Endothelial cell of umbilical vein (primary cell): Measurements from ENCODE around the gene INTS2. TPM values are rescaled to one million over a fixed set of nuclear protein-coding genes. Genes with fewer than 3 reads are reported as not detected.

Experiments
- BruUV-seq: library from RNA; stranded (reverse); fragments of 400-500 nt; replicated peaks from 2 replicates; lab custom pipeline; 2021; lab: Mats Ljungman, UMichigan
- CTCF ChIA-PET: fragments of 300-600, 350-600 bp; sonication (Branson Sonifier 250); formaldehyde crosslinking; loops from one replicate; lab custom pipeline; 2021; ENCODE audit warnings: antibody characterized with exemption, inconsistent platforms; lab: Charles Lee
- POLR2A ChIA-PET: fragments of 300-600, 350-600 bp; sonication (Branson Sonifier 250); formaldehyde crosslinking; loops from one replicate; lab custom pipeline; 2021; ENCODE audit warnings: antibody characterized with exemption, inconsistent platforms; lab: Charles Lee
- DNase-seq: peaks from one replicate; pipeline ENCODE4 v3.0.0-alpha.2; 2011; ENCODE audit warnings: low read depth, low spot score
- FAIRE-seq: peaks from 2 replicates; lab custom pipeline; 2011; peaks lifted over from hg19 to GRCh38; lab: Jason Lieb, UNC
- H2AFZ ChIP-seq: 2 replicates; pipeline ENCODE4 v1.6.0; 2012; ENCODE audit warnings: low read depth, low read length, control low read depth, inconsistent platforms
- H3K27ac ChIP-seq: 2 replicates; pipeline ENCODE4 v1.5.1; 2011; ENCODE audit warnings: low read depth, mild to moderate bottlenecking, control low read depth, low read length, moderate library complexity; ENCODE audit not compliant: insufficient read depth
- H3K27me3 ChIP-seq, 2 experiments: 2 replicates each; pipeline versions ENCODE4 v1.6.0 to v1.6.1; 2011; ENCODE audit warnings: low read length in 2 of 2, mixed read lengths in 1 of 2; ENCODE audit not compliant: control insufficient read depth in 2 of 2, insufficient read depth in 2 of 2
- H3K36me3 ChIP-seq, 2 experiments: 2 replicates in 1 of 2; 3 replicates in 1 of 2; pipeline ENCODE4 v1.5.1; 2011; ENCODE audit warnings: low read length in 2 of 2, mild to moderate bottlenecking in 1 of 2, moderate library complexity in 1 of 2; ENCODE audit not compliant: control insufficient read depth in 2 of 2, insufficient read depth in 2 of 2; ENCODE audit errors: extremely low read depth in 1 of 2
- H3K4me1 ChIP-seq: 3 replicates; pipeline ENCODE4 v1.5.1; 2011; ENCODE audit warnings: mild to moderate bottlenecking, low read length; ENCODE audit not compliant: control insufficient read depth, insufficient read depth; ENCODE audit errors: extremely low read depth
- H3K4me2 ChIP-seq: 2 replicates; pipeline ENCODE4 v1.6.1; 2011; ENCODE audit warnings: low read length, control low read depth, mixed read lengths; ENCODE audit not compliant: insufficient read depth
- H3K4me3 ChIP-seq, 3 experiments: fragments of 200-600 bp in 1 of 3; sonication (generic), shearing (Covaris generic) in 1 of 3; replicated peaks in 1 of 3; 2 replicates each; pipeline ENCODE4 v1.5.1; 2011 to 2016; ENCODE audit warnings: control low read depth in 3 of 3, low read length in 3 of 3, mild to moderate bottlenecking in 2 of 3, inconsistent platforms in 1 of 3, low read depth in 1 of 3, moderate library complexity in 1 of 3; ENCODE audit not compliant: insufficient read depth in 1 of 3
- H3K79me2 ChIP-seq: 2 replicates; pipeline ENCODE4 v1.6.0; 2012; ENCODE audit warnings: low read length, inconsistent platforms; ENCODE audit not compliant: control insufficient read depth, insufficient read depth
- H3K9ac ChIP-seq: replicated peaks from 2 replicates; pipeline ENCODE3; 2011; ENCODE audit warnings: low read length, control low read depth; ENCODE audit not compliant: insufficient read depth; ENCODE audit errors: extremely low read depth
- H3K9me1 ChIP-seq: replicated peaks from 3 replicates; pipeline ENCODE4 v1.6.0; 2011; ENCODE audit warnings: mild to moderate bottlenecking, low read length; ENCODE audit not compliant: control insufficient read depth, insufficient read depth; ENCODE audit errors: extremely low read depth
- H3K9me3 ChIP-seq: replicated peaks from 2 replicates; pipeline ENCODE4 v1.5.1; 2012; ENCODE audit warnings: low read length, inconsistent platforms; ENCODE audit not compliant: control insufficient read depth, insufficient read depth
- H4K20me1 ChIP-seq: replicated peaks from 2 replicates; pipeline ENCODE3; 2011; ENCODE audit warnings: mild to moderate bottlenecking, low read length; ENCODE audit not compliant: control insufficient read depth, insufficient read depth; ENCODE audit errors: extremely low read depth
- CTCF ChIP-seq, 2 donors: IDR thresholded peaks; 1 replicate in 1 of 2; 2 replicates in 1 of 2; pipeline ENCODE4 v1.5.1; 2011; ENCODE audit warnings: low read length in 2 of 2, mild to moderate bottlenecking in 2 of 2, moderate library complexity in 2 of 2, control low read depth in 1 of 2, inconsistent platforms in 1 of 2, low read depth in 1 of 2; ENCODE audit not compliant: insufficient read depth in 1 of 2; ENCODE audit errors: extremely low read depth in 1 of 2
- EZH2 ChIP-seq: IDR thresholded peaks from 2 replicates; pipeline ENCODE4 v1.6.1; 2012; ENCODE audit warnings: borderline replicate concordance, low read depth, mild to moderate bottlenecking, moderate library complexity, low read length, inconsistent platforms; ENCODE audit not compliant: severe bottlenecking
- FOS ChIP-seq: IDR thresholded peaks from 2 replicates; pipeline ENCODE4 v1.6.1; 2011; ENCODE audit warnings: mild to moderate bottlenecking, low read length, moderate library complexity, borderline replicate concordance; ENCODE audit not compliant: insufficient read depth
- GATA2 ChIP-seq: IDR thresholded peaks from 2 replicates; pipeline ENCODE4 v1.7.0; 2011; ENCODE audit warnings: low read depth, mild to moderate bottlenecking, moderate library complexity, mixed read lengths, low read length; ENCODE audit not compliant: insufficient read length, insufficient read depth
- JUN ChIP-seq: IDR thresholded peaks from 2 replicates; pipeline ENCODE4 v1.6.1; 2011; ENCODE audit warnings: borderline replicate concordance, low read depth; ENCODE audit not compliant: insufficient read length, insufficient read depth
- MAX ChIP-seq: IDR thresholded peaks from 2 replicates; pipeline ENCODE4 v1.6.1; 2011; ENCODE audit not compliant: insufficient read depth, insufficient read length
- MYC ChIP-seq: IDR thresholded peaks from one replicate; pipeline ENCODE4 v1.6.1; 2011; ENCODE audit warnings: mild to moderate bottlenecking, low read depth, low read length
- POLR2A ChIP-seq: IDR thresholded peaks from 2 replicates; pipeline ENCODE4 v1.6.1; 2012; ENCODE audit warnings: low read depth, mild to moderate bottlenecking, control low read depth, low read length
- POLR2AphosphoS5 ChIP-seq: IDR thresholded peaks from 2 replicates; pipeline ENCODE4 v1.6.1; 2012; ENCODE audit warnings: low read depth, mild to moderate bottlenecking, control low read depth, low read length, moderate library complexity; ENCODE audit not compliant: insufficient read depth
- dilution Hi-C: fragments of 300-500 bp; cut with MboI; formaldehyde crosslinking; loops from one replicate; pipeline ENCODE4 v1.15.0; 2019; ENCODE audit warnings: low sequenced_read_pairs; ENCODE audit not compliant: extremely low pct_ligation_motif_present
- intact Hi-C: fragments of 100-400 bp; cut with micrococcal nuclease; formaldehyde crosslinking; loops from one replicate; pipeline ENCODE4 v1.10.0; 2022
- polyA plus RNA-seq, 4 experiments: library from polyadenylated mRNA; depleted of rRNA in 3 of 4; stranded (reverse) in 3 of 4; unstranded in 1 of 4; fragments of >200 nt; gene quantifications; 2 replicates each; pipeline versions ENCODE4 v1.2.1 to v1.2.3, GENCODE V29; 2011 to 2012; ENCODE audit warnings: missing spikeins in 1 of 4
- total RNA-seq: library from RNA; stranded (reverse); gene quantifications from 2 replicates; pipeline ENCODE4 v1.2.3, GENCODE V29; 2021

Gene INTS2
- total and polyA plus RNA-seq, 2 donors (not counting 3 experiments of a cell fraction or from before 2014, with no cell fraction given), result 6.2 to 13.4 TPM

- Histone ChIP-seq H3K4me2 (no peak overlapping the region), H3K27ac (no peak overlapping the region), H3K9me3 (no peaks in the 10 kb centered on the region), H3K4me3 (no peak overlapping the region), H3K36me3 (peaks cover 3% of the 10 kb centered on the region in 2 experiments), H3K79me2 (no peaks in the 10 kb centered on the region), H3K9ac (no peak overlapping the region), H4K20me1 (no peaks in the 10 kb centered on the region), H3K9me1 (no peaks in the 10 kb centered on the region), H2AFZ (no peak overlapping the region), H3K27me3 (no peaks in the 10 kb centered on the region), H3K4me1 (no peaks in the 10 kb centered on the region)
- DNase-seq (no peak), FAIRE-seq (no peak)
- CTCF ChIA-PET, result no interaction called here
- POLR2A ChIA-PET, result no interaction called here
- TF ChIP-seq EZH2 (no peak), JUN (no peak), FOS (no peak), CTCF (IDR thresholded peaks at IDR 0.05; ENCODE audit: extremely low read depth in 1 of 2, insufficient read depth in 1 of 2, low read depth in 1 of 2, low read length in 2 of 2) (no peak), POLR2A (no peak), MYC (no peak), POLR2AphosphoS5 (no peak), MAX (no peak), GATA2 (no peak)
- BruUV-seq, result no TSS peak
- intact Hi-C loops, result no loop called here
- dilution Hi-C loops, result no loop called here
These were observed 19.3 kb downstream of the INTS2 start for GRCh38 chr17:61908292-61909037.
